ENCODE measurements around the gene VPS72.
A peak's percentile ranks its signal among the peaks of the same experiment; 100 is the strongest.

Gene VPS72

DNA sequence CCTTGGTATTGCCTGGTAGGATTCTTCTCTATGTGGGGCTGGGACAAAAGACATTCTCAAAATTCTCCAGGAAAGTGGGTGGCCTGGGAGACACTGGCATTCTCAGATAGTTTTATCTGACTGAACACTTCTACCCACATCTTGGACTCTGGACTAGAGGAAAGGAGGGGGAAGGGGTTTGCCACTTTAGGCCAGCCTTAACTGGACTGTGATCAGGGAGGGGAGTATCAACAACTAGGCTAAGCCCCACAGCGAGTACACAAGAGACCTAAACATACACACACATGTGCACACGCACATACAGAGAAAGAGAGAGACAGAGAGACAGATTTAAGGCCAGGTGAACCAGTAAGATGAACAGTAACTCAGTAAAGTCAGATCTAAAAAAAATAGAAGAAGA is 42.3 kb downstream of the VPS72 start:
- peaks cover 16% of the 10 kb centered on the region for H3K27me3 ChIP-seq (ENCODE audit: insufficient read depth, poor library complexity, severe bottlenecking)
- TF ChIP-seq POLR2AphosphoS5 (IDR thresholded peaks at IDR 0.05; ENCODE audit: low read depth) (no peak), SPI1 (IDR thresholded peaks at IDR 0.05; ENCODE audit: borderline replicate concordance, low read depth) (no peak), GABPA (IDR thresholded peaks at IDR 0.05; ENCODE audit: low read depth) (no peak)
- TF ChIP-seq, protein P1, sequence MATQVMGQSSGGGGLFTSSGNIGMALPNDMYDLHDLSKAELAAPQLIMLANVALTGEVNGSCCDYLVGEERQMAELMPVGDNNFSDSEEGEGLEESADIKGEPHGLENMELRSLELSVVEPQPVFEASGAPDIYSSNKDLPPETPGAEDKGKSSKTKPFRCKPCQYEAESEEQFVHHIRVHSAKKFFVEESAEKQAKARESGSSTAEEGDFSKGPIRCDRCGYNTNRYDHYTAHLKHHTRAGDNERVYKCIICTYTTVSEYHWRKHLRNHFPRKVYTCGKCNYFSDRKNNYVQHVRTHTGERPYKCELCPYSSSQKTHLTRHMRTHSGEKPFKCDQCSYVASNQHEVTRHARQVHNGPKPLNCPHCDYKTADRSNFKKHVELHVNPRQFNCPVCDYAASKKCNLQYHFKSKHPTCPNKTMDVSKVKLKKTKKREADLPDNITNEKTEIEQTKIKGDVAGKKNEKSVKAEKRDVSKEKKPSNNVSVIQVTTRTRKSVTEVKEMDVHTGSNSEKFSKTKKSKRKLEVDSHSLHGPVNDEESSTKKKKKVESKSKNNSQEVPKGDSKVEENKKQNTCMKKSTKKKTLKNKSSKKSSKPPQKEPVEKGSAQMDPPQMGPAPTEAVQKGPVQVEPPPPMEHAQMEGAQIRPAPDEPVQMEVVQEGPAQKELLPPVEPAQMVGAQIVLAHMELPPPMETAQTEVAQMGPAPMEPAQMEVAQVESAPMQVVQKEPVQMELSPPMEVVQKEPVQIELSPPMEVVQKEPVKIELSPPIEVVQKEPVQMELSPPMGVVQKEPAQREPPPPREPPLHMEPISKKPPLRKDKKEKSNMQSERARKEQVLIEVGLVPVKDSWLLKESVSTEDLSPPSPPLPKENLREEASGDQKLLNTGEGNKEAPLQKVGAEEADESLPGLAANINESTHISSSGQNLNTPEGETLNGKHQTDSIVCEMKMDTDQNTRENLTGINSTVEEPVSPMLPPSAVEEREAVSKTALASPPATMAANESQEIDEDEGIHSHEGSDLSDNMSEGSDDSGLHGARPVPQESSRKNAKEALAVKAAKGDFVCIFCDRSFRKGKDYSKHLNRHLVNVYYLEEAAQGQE (IDR thresholded peaks at IDR 0.05; ENCODE audit: insufficient replicate concordance, low read depth), result no peak
- TF ChIP-seq, protein P2, sequence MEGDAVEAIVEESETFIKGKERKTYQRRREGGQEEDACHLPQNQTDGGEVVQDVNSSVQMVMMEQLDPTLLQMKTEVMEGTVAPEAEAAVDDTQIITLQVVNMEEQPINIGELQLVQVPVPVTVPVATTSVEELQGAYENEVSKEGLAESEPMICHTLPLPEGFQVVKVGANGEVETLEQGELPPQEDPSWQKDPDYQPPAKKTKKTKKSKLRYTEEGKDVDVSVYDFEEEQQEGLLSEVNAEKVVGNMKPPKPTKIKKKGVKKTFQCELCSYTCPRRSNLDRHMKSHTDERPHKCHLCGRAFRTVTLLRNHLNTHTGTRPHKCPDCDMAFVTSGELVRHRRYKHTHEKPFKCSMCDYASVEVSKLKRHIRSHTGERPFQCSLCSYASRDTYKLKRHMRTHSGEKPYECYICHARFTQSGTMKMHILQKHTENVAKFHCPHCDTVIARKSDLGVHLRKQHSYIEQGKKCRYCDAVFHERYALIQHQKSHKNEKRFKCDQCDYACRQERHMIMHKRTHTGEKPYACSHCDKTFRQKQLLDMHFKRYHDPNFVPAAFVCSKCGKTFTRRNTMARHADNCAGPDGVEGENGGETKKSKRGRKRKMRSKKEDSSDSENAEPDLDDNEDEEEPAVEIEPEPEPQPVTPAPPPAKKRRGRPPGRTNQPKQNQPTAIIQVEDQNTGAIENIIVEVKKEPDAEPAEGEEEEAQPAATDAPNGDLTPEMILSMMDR (IDR thresholded peaks at IDR 0.05; ENCODE audit: insufficient read depth, low read length), result no peak
- DNase-seq (ENCODE audit: low read depth in 1 of 2, low spot score in 1 of 2), result no peak
- H3K4me3 ChIP-seq (replicated peaks; ENCODE audit: insufficient read depth, low read length), result no peak overlapping the region
- H3K27ac ChIP-seq (replicated peaks), result no peak overlapping the region

DNA sequence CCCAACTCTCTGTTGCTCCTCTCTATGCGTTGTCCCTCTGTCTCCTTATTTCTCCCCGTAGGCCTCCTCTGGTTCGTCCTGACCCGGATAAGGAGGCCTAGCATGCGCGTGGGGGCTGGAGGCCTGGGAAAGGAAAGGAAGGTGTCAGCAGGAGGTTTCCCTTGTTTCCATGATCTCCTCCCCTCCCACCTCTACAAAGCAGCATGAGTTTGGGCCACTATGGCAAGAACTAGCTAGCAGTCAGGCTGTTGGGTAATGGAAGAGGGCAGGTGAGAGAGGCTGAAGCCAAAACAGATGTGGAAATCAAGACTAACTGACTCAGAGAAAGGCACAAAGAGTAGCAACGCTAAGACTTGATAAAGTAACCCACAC is 42.9 kb downstream of the VPS72 start:
- no peak for DNase-seq (ENCODE audit: low read depth in 1 of 2, low spot score in 1 of 2)
- Histone ChIP-seq H3K27me3 (ENCODE audit: insufficient read depth, poor library complexity, severe bottlenecking) (peaks cover 16% of the 10 kb centered on the region), H3K27ac (replicated peaks) (no peak overlapping the region), H3K4me3 (replicated peaks; ENCODE audit: insufficient read depth, low read length) (peak overlapping the region; percentile 71)
- TF ChIP-seq GABPA (IDR thresholded peaks at IDR 0.05; ENCODE audit: low read depth), result no peak
- TF ChIP-seq, protein P2 (IDR thresholded peaks at IDR 0.05; ENCODE audit: insufficient read depth, low read length), result no peak
- TF ChIP-seq POLR2AphosphoS5 (IDR thresholded peaks at IDR 0.05; ENCODE audit: low read depth), result no peak
- no peak for TF ChIP-seq SPI1 (IDR thresholded peaks at IDR 0.05; ENCODE audit: borderline replicate concordance, low read depth)
- TF ChIP-seq, protein P1 (IDR thresholded peaks at IDR 0.05; ENCODE audit: insufficient replicate concordance, low read depth), result no peak

DNA sequence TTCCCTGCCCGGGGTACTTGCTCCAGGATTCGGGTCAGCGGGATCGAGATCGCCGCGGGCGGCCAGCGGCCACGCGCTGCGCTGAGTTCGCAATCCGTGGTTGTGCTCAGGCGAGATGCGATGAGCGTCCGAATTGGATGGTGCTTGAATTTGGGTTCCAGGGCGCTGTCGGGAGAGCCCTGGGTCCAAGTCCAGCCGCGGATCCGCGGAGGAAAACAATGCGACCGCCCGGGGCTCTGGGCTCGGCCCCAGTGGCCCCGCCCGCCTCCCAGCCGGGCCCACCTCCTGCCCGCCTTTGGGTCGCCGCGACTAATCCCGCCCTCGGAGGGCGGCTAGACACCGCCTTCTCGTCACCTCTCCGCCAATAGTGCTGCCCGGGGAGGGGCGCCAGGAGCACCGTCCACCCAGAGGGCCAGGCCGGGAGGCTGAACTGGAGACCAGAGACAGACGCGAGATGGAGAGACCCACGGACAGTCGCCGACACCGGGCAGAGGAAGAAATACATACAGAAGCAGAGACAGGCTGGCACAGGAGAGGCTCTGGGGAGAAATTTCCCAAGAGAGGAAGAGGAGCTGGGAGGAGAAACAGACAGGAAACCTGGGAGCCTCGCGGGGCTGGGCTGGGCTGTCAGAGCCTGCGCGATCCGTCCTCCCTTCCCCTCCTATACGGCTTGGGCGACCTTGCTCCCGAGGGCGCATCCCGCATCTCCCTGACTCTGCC is 43.4 kb downstream of the VPS72 start, which contains the start of gene SEMA6C:
TSS of gene SEMA6C (minus strand) at position 220 of the 720 bp plus-strand sequence. CDS start 4,010 bp downstream, outside the sequence.
- H3K27ac ChIP-seq (replicated peaks), result no peak within 1 kb of the TSS
- no peak for TF ChIP-seq POLR2AphosphoS5 (IDR thresholded peaks at IDR 0.05; ENCODE audit: low read depth)
- TF ChIP-seq, protein P2 (IDR thresholded peaks at IDR 0.05; ENCODE audit: insufficient read depth, low read length), result no peak
- TF ChIP-seq GABPA (IDR thresholded peaks at IDR 0.05; ENCODE audit: low read depth), result no peak
- no peak for TF ChIP-seq SPI1 (IDR thresholded peaks at IDR 0.05; ENCODE audit: borderline replicate concordance, low read depth)
- TF ChIP-seq, protein P1 (IDR thresholded peaks at IDR 0.05; ENCODE audit: insufficient replicate concordance, low read depth), result no peak
- peaks cover 16% of the 10 kb centered on the region for H3K27me3 ChIP-seq (ENCODE audit: insufficient read depth, poor library complexity, severe bottlenecking)

More for the DNA sequence above, 43.4 kb downstream of the VPS72 start, which contains the start of gene SEMA6C:
- peak; percentile 49 to 82 for DNase-seq (ENCODE audit: low read depth in 1 of 2, low spot score in 1 of 2)
- peak within 1 kb of the TSS; percentile 71 for H3K4me3 ChIP-seq (replicated peaks; ENCODE audit: insufficient read depth, low read length)

Measured in HL-60 (cell line).